PFSK-1 (cell line): Measurements from ENCODE around the gene ZBTB24.
A peak's percentile ranks its signal among the peaks of the same experiment; 100 is the strongest.

ENCODE experiments used
- FOXP2 ChIP-seq: optimal IDR thresholded peaks from 2 replicates; pipeline ENCODE3; 2011; ENCODE audit warnings: borderline replicate concordance, control low read depth, inconsistent platforms; ENCODE audit not compliant: insufficient read depth; ENCODE audit errors: extremely low read length, extremely low read depth
- POLR2AphosphoS5 ChIP-seq: IDR thresholded peaks from 2 replicates; pipeline ENCODE4 v1.6.1; 2012; ENCODE audit warnings: low read depth, mild to moderate bottlenecking, control low read depth, low read length, moderate library complexity
- REST ChIP-seq, 2 experiments: IDR thresholded peaks; 2 replicates each; pipeline versions ENCODE4 v1.6.1 to v1.8.0; 2011 to 2012; ENCODE audit warnings: low read depth in 2 of 2, low read length in 2 of 2, control low read depth in 1 of 2, inconsistent platforms in 1 of 2, mild to moderate bottlenecking in 1 of 2, moderate library complexity in 1 of 2; ENCODE audit not compliant: insufficient read depth in 1 of 2
- SIN3A ChIP-seq: IDR thresholded peaks from 2 replicates; pipeline ENCODE4 v1.6.1; 2012; ENCODE audit warnings: mild to moderate bottlenecking, low read length, moderate library complexity, borderline replicate concordance; ENCODE audit not compliant: insufficient read depth
- TAF1 ChIP-seq: IDR thresholded peaks from 2 replicates; pipeline ENCODE4 v1.6.1; 2012; ENCODE audit warnings: low read length, control low read depth, borderline replicate concordance; ENCODE audit not compliant: insufficient read depth

ZBTB24 gene

DNA sequence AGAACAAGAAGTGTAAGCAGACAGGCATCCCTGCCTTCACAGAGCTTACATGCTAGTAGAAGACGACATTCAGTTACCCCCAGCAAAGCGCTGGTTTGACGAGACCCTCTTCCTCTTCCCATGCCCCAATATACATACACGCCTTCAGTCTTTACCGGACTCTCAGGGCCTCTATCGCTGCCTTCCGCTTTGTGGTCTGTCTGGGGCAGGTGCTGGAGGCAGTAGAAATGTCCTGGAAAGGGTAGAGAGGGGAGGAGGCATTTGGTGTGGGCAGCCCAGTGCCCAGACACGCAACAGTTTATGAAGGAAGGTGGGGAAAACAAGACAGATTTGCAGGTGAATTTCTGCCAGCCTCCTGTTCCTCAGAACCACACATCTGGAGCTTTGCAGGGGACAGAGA, 36.5 kb downstream of the ZBTB24 start:
- TF ChIP-seq TAF1: no peak
- no peak for TF ChIP-seq SIN3A
- TF ChIP-seq POLR2AphosphoS5: no peak
- TF ChIP-seq FOXP2: no peak
- no peak for TF ChIP-seq REST (IDR thresholded peaks at IDR 0.05; ENCODE audit: insufficient read depth in 1 of 2, low read depth in 2 of 2, low read length in 2 of 2)

DNA sequence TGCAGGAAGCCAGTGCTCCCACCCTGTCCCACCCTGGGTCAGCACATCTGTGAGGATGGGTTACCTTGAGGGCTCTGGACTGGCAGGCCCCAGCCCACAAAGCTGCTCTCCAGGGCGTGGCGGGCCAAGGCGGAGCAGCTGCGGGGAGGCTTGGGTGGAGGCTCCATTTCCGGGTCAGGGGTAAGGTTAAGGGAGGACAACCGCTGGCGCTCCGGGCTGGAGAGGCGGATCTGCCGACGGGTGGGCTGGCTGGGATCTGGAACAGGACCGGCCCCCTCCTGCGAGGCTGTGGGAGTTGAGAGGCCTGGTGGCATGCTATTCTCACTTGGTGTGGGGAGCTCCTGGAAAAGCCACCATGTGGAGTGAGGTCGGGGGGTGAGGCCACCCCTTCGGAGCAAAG, 36.9 kb downstream of the ZBTB24 start:
- no peak for TF ChIP-seq FOXP2
- no peak for TF ChIP-seq SIN3A
- TF ChIP-seq POLR2AphosphoS5: no peak
- TF ChIP-seq TAF1: no peak
- no peak for TF ChIP-seq REST (IDR thresholded peaks at IDR 0.05; ENCODE audit: insufficient read depth in 1 of 2, low read depth in 2 of 2, low read length in 2 of 2)

- TF ChIP-seq TAF1 (no peak), FOXP2 (no peak), REST (IDR thresholded peaks at IDR 0.05; ENCODE audit: insufficient read depth in 1 of 2, low read depth in 2 of 2, low read length in 2 of 2) (no peak), POLR2AphosphoS5 (no peak), SIN3A (no peak)
Observed at GRCh38 chr6:109445382-109445781, 37.6 kb downstream of the ZBTB24 start.

- TF ChIP-seq FOXP2: no peak
- no peak for TF ChIP-seq POLR2AphosphoS5
- TF ChIP-seq TAF1: no peak
- no peak for TF ChIP-seq SIN3A
- no peak for TF ChIP-seq REST (IDR thresholded peaks at IDR 0.05; ENCODE audit: insufficient read depth in 1 of 2, low read depth in 2 of 2, low read length in 2 of 2)
Observed at GRCh38 chr6:109443425-109443950, 39.5 kb downstream of the ZBTB24 start.

- 0 out of 2 replicates have a peak, but pooled peaks have one; percentile 10 for TF ChIP-seq POLR2AphosphoS5
- TF ChIP-seq REST (IDR thresholded peaks at IDR 0.05; ENCODE audit: insufficient read depth in 1 of 2, low read depth in 2 of 2, low read length in 2 of 2): no peak
Observed at GRCh38 chr6:109442393-109442924, 40.6 kb downstream of the ZBTB24 start.
